GM12878 (cell line): ENCODE data around the gene NLRP9.

ENCODE experiments used
- CREM ChIP-seq: IDR thresholded peaks from 2 replicates; pipeline ENCODE4 v1.6.1; 2014; ENCODE audit warnings: antibody characterized with exemption, low read depth
- EP300 ChIP-seq, 2 experiments: fragments of 150-350 bp in 1 of 2; IDR thresholded peaks; 2 replicates each; pipeline ENCODE4 v1.6.1; 2011 to 2012; ENCODE audit warnings: low read depth in 2 of 2, low read length in 2 of 2, borderline replicate concordance in 1 of 2, improper control_type of control experiment in 1 of 2, inconsistent platforms in 1 of 2; ENCODE audit not compliant: control insufficient read depth in 1 of 2
- ESRRA ChIP-seq: IDR thresholded peaks from 2 replicates; pipeline ENCODE4 v1.6.1; 2012; ENCODE audit warnings: mild to moderate bottlenecking, low read length, improper control_type of control experiment
- FOXM1 ChIP-seq: IDR thresholded peaks from 2 replicates; pipeline ENCODE4 v1.6.1; 2012; ENCODE audit warnings: low read depth, mild to moderate bottlenecking, inconsistent platforms, low read length, moderate library complexity
- NFYB ChIP-seq: IDR thresholded peaks from 2 replicates; pipeline ENCODE4 v1.6.1; 2011; ENCODE audit warnings: low read depth, mild to moderate bottlenecking, low read length, improper control_type of control experiment, moderate library complexity; ENCODE audit not compliant: insufficient read depth
- POLR2AphosphoS2 ChIP-seq: IDR thresholded peaks from 2 replicates; pipeline ENCODE4 v1.6.1; 2011; ENCODE audit warnings: low read depth, mild to moderate bottlenecking, low read length, improper control_type of control experiment, moderate library complexity
- ZBED1 ChIP-seq: IDR thresholded peaks from 2 replicates; pipeline ENCODE4 v1.6.1; 2016; ENCODE audit warnings: borderline replicate concordance
- TF ChIP-seq, protein P1 (sequence below): IDR thresholded peaks from 2 replicates; pipeline ENCODE4 v1.6.1; 2012; ENCODE audit warnings: low read depth, low read length, improper control_type of control experiment

DNA sequence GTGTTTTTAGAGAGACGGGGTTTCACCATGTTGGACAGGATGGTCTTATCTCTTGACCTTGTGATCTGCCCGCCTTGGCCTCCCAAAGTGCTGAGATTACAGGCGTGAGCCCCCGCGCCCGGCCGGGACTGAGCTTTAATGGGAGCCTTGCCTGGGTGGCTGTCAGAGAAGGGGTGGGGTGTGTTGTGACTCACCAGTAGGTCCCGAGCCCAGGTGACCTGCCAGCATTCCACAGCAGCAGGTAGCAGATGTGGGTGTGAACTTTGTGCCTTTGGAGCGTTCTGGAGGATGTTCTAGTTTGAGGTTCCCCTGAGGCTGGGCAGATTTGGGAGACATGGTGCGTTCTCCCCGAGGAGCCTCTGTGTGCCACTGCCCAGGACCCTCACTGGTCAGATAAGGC is 70.2 kb downstream of the NLRP9 start:
- no peak for TF ChIP-seq POLR2AphosphoS2
- TF ChIP-seq CREM = no peak
- no peak for TF ChIP-seq FOXM1
- TF ChIP-seq, protein P1, sequence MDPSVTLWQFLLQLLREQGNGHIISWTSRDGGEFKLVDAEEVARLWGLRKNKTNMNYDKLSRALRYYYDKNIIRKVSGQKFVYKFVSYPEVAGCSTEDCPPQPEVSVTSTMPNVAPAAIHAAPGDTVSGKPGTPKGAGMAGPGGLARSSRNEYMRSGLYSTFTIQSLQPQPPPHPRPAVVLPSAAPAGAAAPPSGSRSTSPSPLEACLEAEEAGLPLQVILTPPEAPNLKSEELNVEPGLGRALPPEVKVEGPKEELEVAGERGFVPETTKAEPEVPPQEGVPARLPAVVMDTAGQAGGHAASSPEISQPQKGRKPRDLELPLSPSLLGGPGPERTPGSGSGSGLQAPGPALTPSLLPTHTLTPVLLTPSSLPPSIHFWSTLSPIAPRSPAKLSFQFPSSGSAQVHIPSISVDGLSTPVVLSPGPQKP = no peak
- TF ChIP-seq NFYB = no peak
- no peak for TF ChIP-seq ESRRA
- no peak for TF ChIP-seq EP300 (IDR thresholded peaks at IDR 0.05; ENCODE audit: borderline replicate concordance in 1 of 2, control insufficient read depth in 1 of 2, low read depth in 2 of 2, low read length in 2 of 2)
- no peak for TF ChIP-seq ZBED1
